Breast epithelium (tissue), 3 donors: ENCODE data around the gene RABIF.

Experiments
- POLR2A ChIP-seq: fragments of 450-650 bp; IDR thresholded peaks from one replicate; pipeline ENCODE4 v1.6.1; 2016; ENCODE audit warnings: antibody characterized with exemption, mild to moderate bottlenecking, moderate library complexity
- TF ChIP-seq, protein P1 (sequence below), 3 donors: fragments of 450-650 bp; IDR thresholded peaks; one replicate each; pipeline ENCODE4 v1.5.1; 2016 to 2017; ENCODE audit warnings: antibody characterized with exemption in 3 of 3, mild to moderate bottlenecking in 3 of 3, moderate library complexity in 3 of 3

- TF ChIP-seq, protein P1, sequence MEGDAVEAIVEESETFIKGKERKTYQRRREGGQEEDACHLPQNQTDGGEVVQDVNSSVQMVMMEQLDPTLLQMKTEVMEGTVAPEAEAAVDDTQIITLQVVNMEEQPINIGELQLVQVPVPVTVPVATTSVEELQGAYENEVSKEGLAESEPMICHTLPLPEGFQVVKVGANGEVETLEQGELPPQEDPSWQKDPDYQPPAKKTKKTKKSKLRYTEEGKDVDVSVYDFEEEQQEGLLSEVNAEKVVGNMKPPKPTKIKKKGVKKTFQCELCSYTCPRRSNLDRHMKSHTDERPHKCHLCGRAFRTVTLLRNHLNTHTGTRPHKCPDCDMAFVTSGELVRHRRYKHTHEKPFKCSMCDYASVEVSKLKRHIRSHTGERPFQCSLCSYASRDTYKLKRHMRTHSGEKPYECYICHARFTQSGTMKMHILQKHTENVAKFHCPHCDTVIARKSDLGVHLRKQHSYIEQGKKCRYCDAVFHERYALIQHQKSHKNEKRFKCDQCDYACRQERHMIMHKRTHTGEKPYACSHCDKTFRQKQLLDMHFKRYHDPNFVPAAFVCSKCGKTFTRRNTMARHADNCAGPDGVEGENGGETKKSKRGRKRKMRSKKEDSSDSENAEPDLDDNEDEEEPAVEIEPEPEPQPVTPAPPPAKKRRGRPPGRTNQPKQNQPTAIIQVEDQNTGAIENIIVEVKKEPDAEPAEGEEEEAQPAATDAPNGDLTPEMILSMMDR (IDR thresholded peaks at IDR 0.05) = no peak
- no peak for TF ChIP-seq POLR2A
Measured at GRCh38 chr1:202915146-202915545, 26.2 kb upstream of the RABIF start.
